Astrocyte (in vitro differentiated cells and primary cell): ENCODE results near the gene CDKN1A. TPM values are rescaled to one million over a fixed set of nuclear protein-coding genes. Genes with fewer than 3 reads are reported as not detected.

Source experiments
- DNase-seq: peaks from one replicate; pipeline ENCODE4 v3.0.0-alpha.2; 2010; ENCODE audit warnings: low read depth
- FAIRE-seq: peaks from 2 replicates; lab custom pipeline; 2011; peaks lifted over from hg19 to GRCh38; lab: Jason Lieb, UNC
- H2AFZ ChIP-seq: 2 replicates; pipeline ENCODE4 v1.6.0; 2012; ENCODE audit warnings: low read depth, low read length, inconsistent platforms
- H3K27ac ChIP-seq: 2 replicates; pipeline ENCODE4 v1.5.1; 2011; ENCODE audit warnings: low read depth, low read length, inconsistent platforms
- H3K27me3 ChIP-seq: 2 replicates; pipeline ENCODE4 v1.6.0; 2011; ENCODE audit warnings: low read length, inconsistent platforms; ENCODE audit not compliant: insufficient read depth
- H3K36me3 ChIP-seq: 2 replicates; pipeline ENCODE4 v1.5.1; 2011; ENCODE audit warnings: low read length, inconsistent platforms; ENCODE audit not compliant: insufficient read depth
- H3K4me1 ChIP-seq: 2 replicates; pipeline ENCODE4 v1.5.1; 2011; ENCODE audit warnings: low read length, inconsistent platforms; ENCODE audit not compliant: insufficient read depth
- H3K4me2 ChIP-seq: 2 replicates; pipeline ENCODE4 v1.6.0; 2012; ENCODE audit warnings: low read length, inconsistent platforms
- H3K4me3 ChIP-seq: 2 replicates; pipeline ENCODE4 v1.5.1; 2011; ENCODE audit warnings: low read depth, mild to moderate bottlenecking, low read length, inconsistent platforms; ENCODE audit not compliant: insufficient read depth
- H3K79me2 ChIP-seq: 2 replicates; pipeline ENCODE4 v1.6.0; 2012; ENCODE audit warnings: mild to moderate bottlenecking, low read length, inconsistent platforms; ENCODE audit not compliant: insufficient read depth
- H3K9ac ChIP-seq: 2 replicates; pipeline ENCODE4 v1.6.0; 2012; ENCODE audit warnings: mild to moderate bottlenecking, low read length, inconsistent platforms
- H3K9me3 ChIP-seq: 2 replicates; pipeline ENCODE4 v1.5.1; 2012; ENCODE audit warnings: low read depth, mild to moderate bottlenecking, low read length, inconsistent platforms; ENCODE audit not compliant: insufficient read depth
- H4K20me1 ChIP-seq: 2 replicates; pipeline ENCODE4 v1.6.0; 2012; ENCODE audit warnings: low read length, inconsistent platforms; ENCODE audit not compliant: insufficient read depth
- H3K27ac Mint-ChIP-seq: one replicate; pipeline ENCODE4 v1.8.0; 2021; ENCODE audit warnings: mild to moderate bottlenecking, mixed read lengths; ENCODE audit not compliant: unreplicated experiment
- H3K27me3 Mint-ChIP-seq: one replicate; pipeline ENCODE4 v1.8.0; 2021; ENCODE audit warnings: low read depth, mixed read lengths; ENCODE audit not compliant: unreplicated experiment
- H3K36me3 Mint-ChIP-seq: one replicate; pipeline ENCODE4 v1.8.0; 2021; ENCODE audit warnings: low read depth, mixed read lengths; ENCODE audit not compliant: unreplicated experiment
- H3K4me1 Mint-ChIP-seq: one replicate; pipeline ENCODE4 v1.8.0; 2021; ENCODE audit warnings: low read depth, mixed read lengths; ENCODE audit not compliant: unreplicated experiment
- H3K4me3 Mint-ChIP-seq: one replicate; pipeline ENCODE4 v1.8.0; 2021; ENCODE audit warnings: mild to moderate bottlenecking, moderate library complexity, mixed read lengths; ENCODE audit not compliant: unreplicated experiment
- H3K9me3 Mint-ChIP-seq: one replicate; pipeline ENCODE4 v1.8.0; 2021; ENCODE audit warnings: mild to moderate bottlenecking, mixed read lengths; ENCODE audit not compliant: unreplicated experiment
- EZH2 ChIP-seq: IDR thresholded peaks from 2 replicates; pipeline ENCODE4 v1.6.1; 2012; ENCODE audit warnings: mild to moderate bottlenecking, low read length, inconsistent platforms; ENCODE audit not compliant: insufficient read depth
- total RNA-seq: library from RNA; stranded (reverse); gene quantifications from 2 replicates; pipeline ENCODE4 v1.2.1, GENCODE V29; 2021
- TF ChIP-seq, protein P1 (sequence below): IDR thresholded peaks from 2 replicates; pipeline ENCODE4 v1.5.1; 2011; ENCODE audit warnings: low read depth, mild to moderate bottlenecking, inconsistent platforms, low read length, moderate library complexity; ENCODE audit not compliant: insufficient read depth

Gene CDKN1A
- total RNA-seq, 1 donor from 2014 or later = 1,014 TPM

DNA sequence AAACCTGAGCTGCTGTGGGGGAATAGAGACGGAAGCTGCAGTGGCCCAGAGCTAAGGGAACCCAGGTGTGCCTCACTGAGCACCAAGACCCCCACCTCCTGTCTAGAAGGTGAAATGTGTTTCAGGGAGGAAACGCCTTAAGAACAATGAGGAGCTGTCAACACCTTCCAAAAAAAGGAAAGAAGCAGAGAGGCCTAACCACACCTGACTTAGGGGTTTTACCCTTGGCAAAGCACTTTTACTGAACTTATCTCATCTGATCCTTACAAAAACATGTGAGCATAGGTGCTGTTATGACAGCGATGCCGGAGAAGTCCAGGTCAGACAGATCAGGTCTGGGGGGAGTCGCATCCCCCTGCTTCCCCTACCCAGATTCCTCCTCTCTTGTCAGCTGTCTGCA, 16.1 kb upstream of the CDKN1A start:
- TF ChIP-seq, protein P1, sequence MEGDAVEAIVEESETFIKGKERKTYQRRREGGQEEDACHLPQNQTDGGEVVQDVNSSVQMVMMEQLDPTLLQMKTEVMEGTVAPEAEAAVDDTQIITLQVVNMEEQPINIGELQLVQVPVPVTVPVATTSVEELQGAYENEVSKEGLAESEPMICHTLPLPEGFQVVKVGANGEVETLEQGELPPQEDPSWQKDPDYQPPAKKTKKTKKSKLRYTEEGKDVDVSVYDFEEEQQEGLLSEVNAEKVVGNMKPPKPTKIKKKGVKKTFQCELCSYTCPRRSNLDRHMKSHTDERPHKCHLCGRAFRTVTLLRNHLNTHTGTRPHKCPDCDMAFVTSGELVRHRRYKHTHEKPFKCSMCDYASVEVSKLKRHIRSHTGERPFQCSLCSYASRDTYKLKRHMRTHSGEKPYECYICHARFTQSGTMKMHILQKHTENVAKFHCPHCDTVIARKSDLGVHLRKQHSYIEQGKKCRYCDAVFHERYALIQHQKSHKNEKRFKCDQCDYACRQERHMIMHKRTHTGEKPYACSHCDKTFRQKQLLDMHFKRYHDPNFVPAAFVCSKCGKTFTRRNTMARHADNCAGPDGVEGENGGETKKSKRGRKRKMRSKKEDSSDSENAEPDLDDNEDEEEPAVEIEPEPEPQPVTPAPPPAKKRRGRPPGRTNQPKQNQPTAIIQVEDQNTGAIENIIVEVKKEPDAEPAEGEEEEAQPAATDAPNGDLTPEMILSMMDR = no peak
- no peak for TF ChIP-seq EZH2
- H3K4me2 ChIP-seq = no peak overlapping the region

GRCh38 chr6:36662827-36663256, 15.7 kb upstream of the CDKN1A start:
- Histone ChIP-seq H3K36me3 (no peaks in the 10 kb centered on the region), H3K27me3 (peaks cover 4% of the 10 kb centered on the region), H3K4me2 (no peak overlapping the region), H3K9ac (no peak overlapping the region), H2AFZ (no peak overlapping the region), H4K20me1 (no peaks in the 10 kb centered on the region), H3K4me3 (no peak overlapping the region), H3K9me3 (no peaks in the 10 kb centered on the region), H3K79me2 (no peaks in the 10 kb centered on the region), H3K27ac (no peak overlapping the region), H3K4me1 (peaks cover 24% of the 10 kb centered on the region)
- FAIRE-seq (no peak), DNase-seq (no peak)
- H3K27ac Mint-ChIP-seq = no peak overlapping the region
- H3K36me3 Mint-ChIP-seq = no peaks in the 10 kb centered on the region
- H3K27me3 Mint-ChIP-seq = peaks cover 12% of the 10 kb centered on the region
- no peak overlapping the region for H3K4me3 Mint-ChIP-seq
- peaks cover 20% of the 10 kb centered on the region for H3K4me1 Mint-ChIP-seq
- H3K9me3 Mint-ChIP-seq = no peaks in the 10 kb centered on the region
- no peak for TF ChIP-seq EZH2
- TF ChIP-seq, protein P1 = no peak

More for the DNA sequence above, 16.1 kb upstream of the CDKN1A start:
- H2AFZ ChIP-seq = no peak overlapping the region
- H4K20me1 ChIP-seq = no peaks in the 10 kb centered on the region
- H3K4me3 Mint-ChIP-seq = no peak overlapping the region
- no peak overlapping the region for H3K9ac ChIP-seq
- DNase-seq (no peak), FAIRE-seq (no peak)
- H3K27ac ChIP-seq = no peak overlapping the region
- no peaks in the 10 kb centered on the region for H3K36me3 Mint-ChIP-seq
- H3K27me3 Mint-ChIP-seq = peaks cover 12% of the 10 kb centered on the region
- peaks cover 4% of the 10 kb centered on the region for H3K27me3 ChIP-seq
- no peaks in the 10 kb centered on the region for H3K9me3 Mint-ChIP-seq
- peaks cover 19% of the 10 kb centered on the region for H3K4me1 Mint-ChIP-seq
- no peaks in the 10 kb centered on the region for H3K79me2 ChIP-seq
- H3K4me3 ChIP-seq = no peak overlapping the region
- H3K9me3 ChIP-seq = no peaks in the 10 kb centered on the region
- H3K4me1 ChIP-seq = peaks cover 22% of the 10 kb centered on the region
- no peaks in the 10 kb centered on the region for H3K36me3 ChIP-seq
- no peak overlapping the region for H3K27ac Mint-ChIP-seq
